H7 (cell line): Measurements from ENCODE around the gene WWP2. TPM values are rescaled to one million over a fixed set of nuclear protein-coding genes. Genes with fewer than 3 reads are reported as not detected.

Experiments used
- DNase-seq: peaks from one replicate; pipeline ENCODE4 v3.0.0; 2012
- H3K27me3 ChIP-seq: 2 replicates; pipeline ENCODE4 v1.6.0; 2011; ENCODE audit warnings: mild to moderate bottlenecking, low read length; ENCODE audit not compliant: control insufficient read depth, insufficient read depth
- H3K36me3 ChIP-seq: replicated peaks from 2 replicates; pipeline ENCODE4 v1.5.1; 2011; ENCODE audit warnings: low read length; ENCODE audit not compliant: control insufficient read depth, insufficient read depth
- H3K4me3 ChIP-seq: 2 replicates; pipeline ENCODE4 v1.5.1; 2011; ENCODE audit warnings: low read depth, mild to moderate bottlenecking, control low read depth, low read length, moderate library complexity; ENCODE audit not compliant: insufficient read depth
- total RNA-seq: library from RNA; depleted of rRNA; stranded (reverse); fragments of >200 nt; shearing (Covaris generic); gene quantifications from 2 replicates; pipeline ENCODE4 v1.2.3, GENCODE V29; 2014

The WWP2 gene
- total RNA-seq, 1 experiment from 2014 or later, result 28.3 TPM

GRCh38 chr16:69931631-69932030 is 169.5 kb downstream of the WWP2 start:
- Histone ChIP-seq H3K4me3 (no peak overlapping the region), H3K27me3 (no peaks in the 10 kb centered on the region), H3K36me3 (peaks cover 2% of the 10 kb centered on the region)
- peak; percentile 22 for DNase-seq

GRCh38 chr16:69932228-69932627 is 170.1 kb downstream of the WWP2 start:
- peak; percentile 18 for DNase-seq
- Histone ChIP-seq H3K36me3 (peaks cover 2% of the 10 kb centered on the region), H3K4me3 (no peak overlapping the region), H3K27me3 (no peaks in the 10 kb centered on the region)

- peaks cover 2% of the 10 kb centered on the region for H3K36me3 ChIP-seq
- H3K4me3 ChIP-seq, result no peak overlapping the region
- H3K27me3 ChIP-seq, result no peaks in the 10 kb centered on the region
- no peak for DNase-seq
Observed at GRCh38 chr16:69932691-69933392, 170.7 kb downstream of the WWP2 start.

- no peak overlapping the region for H3K4me3 ChIP-seq
- DNase-seq, result no peak
- H3K27me3 ChIP-seq, result no peaks in the 10 kb centered on the region
- H3K36me3 ChIP-seq, result peaks cover 2% of the 10 kb centered on the region
Observed at GRCh38 chr16:69934044-69934443, 171.9 kb downstream of the WWP2 start.

GRCh38 chr16:69934751-69935150 is 172.6 kb downstream of the WWP2 start:
- Histone ChIP-seq H3K4me3 (no peak overlapping the region), H3K36me3 (peaks cover 3% of the 10 kb centered on the region), H3K27me3 (no peaks in the 10 kb centered on the region)
- DNase-seq, result peak; percentile 30

GRCh38 chr16:69935278-69935711 is 173.2 kb downstream of the WWP2 start:
- no peak for DNase-seq
- H3K4me3 ChIP-seq, result no peak overlapping the region
- H3K27me3 ChIP-seq, result no peaks in the 10 kb centered on the region
- peaks cover 3% of the 10 kb centered on the region for H3K36me3 ChIP-seq

GRCh38 chr16:69935740-69936139 is 173.6 kb downstream of the WWP2 start:
- H3K27me3 ChIP-seq, result no peaks in the 10 kb centered on the region
- peak; percentile 35 for DNase-seq
- H3K36me3 ChIP-seq, result peaks cover 3% of the 10 kb centered on the region
- no peak overlapping the region for H3K4me3 ChIP-seq

GRCh38 chr16:69936252-69936651 is 174.1 kb downstream of the WWP2 start:
- H3K4me3 ChIP-seq, result no peak overlapping the region
- H3K36me3 ChIP-seq, result peaks cover 3% of the 10 kb centered on the region
- peak; percentile 26 for DNase-seq
- no peaks in the 10 kb centered on the region for H3K27me3 ChIP-seq

- H3K27me3 ChIP-seq, result no peaks in the 10 kb centered on the region
- DNase-seq, result peak; percentile 30
Observed at GRCh38 chr16:69936751-69937211, 174.6 kb downstream of the WWP2 start.

GRCh38 chr16:69937465-69937951 is 175.4 kb downstream of the WWP2 start:
- no peaks in the 10 kb centered on the region for H3K27me3 ChIP-seq
- H3K4me3 ChIP-seq, result no peak overlapping the region
- H3K36me3 ChIP-seq, result peaks cover 3% of the 10 kb centered on the region
- DNase-seq, result peak; percentile 80

More at GRCh38 chr16:69936751-69937211, 174.6 kb downstream of the WWP2 start:
- peaks cover 3% of the 10 kb centered on the region for H3K36me3 ChIP-seq
- H3K4me3 ChIP-seq, result no peak overlapping the region

- Histone ChIP-seq H3K36me3 (peaks cover 3% of the 10 kb centered on the region), H3K4me3 (no peak overlapping the region), H3K27me3 (no peaks in the 10 kb centered on the region)
- DNase-seq, result peak; percentile 73
Observed at GRCh38 chr16:69938981-69939820, 177.1 kb downstream of the WWP2 start.

GRCh38 chr16:69939821-69940585 is 177.9 kb downstream of the WWP2 start:
- H3K4me3 ChIP-seq, result no peak overlapping the region

GRCh38 chr16:69940676-69941075 is 178.5 kb downstream of the WWP2 start:
- no peak for DNase-seq
- H3K36me3 ChIP-seq, result peaks cover 3% of the 10 kb centered on the region
- no peak overlapping the region for H3K4me3 ChIP-seq
- H3K27me3 ChIP-seq, result no peaks in the 10 kb centered on the region

More at GRCh38 chr16:69939821-69940585, 177.9 kb downstream of the WWP2 start:
- Histone ChIP-seq H3K27me3 (no peaks in the 10 kb centered on the region), H3K36me3 (peaks cover 3% of the 10 kb centered on the region)
- DNase-seq, result no peak
